Esophagus muscularis mucosa (tissue), 4 donors: Measurements from ENCODE around the gene GARIN5B. TPM values are rescaled to one million over a fixed set of nuclear protein-coding genes. Genes with fewer than 3 reads are reported as not detected.
"Not testable (repeated sequence)": the region's sequence is repeated elsewhere in the genome, so short reads cannot be mapped to it uniquely, and the experiment has no call there.

Experiments
- DNase-seq: peaks from one replicate; pipeline ENCODE4 v3.0.0-alpha.2; 2017; ENCODE audit errors: extremely low spot score
- H3K27ac ChIP-seq, 4 donors: fragments of 200-600 bp; sonication (generic); replicated peaks in 1 of 4; 1 replicate in 3 of 4; 2 replicates in 1 of 4; pipeline ENCODE4 v1.5.1; 2016 to 2019; ENCODE audit warnings: mild to moderate bottlenecking in 1 of 4
- H3K27me3 ChIP-seq, 4 donors: fragments of 200-600 bp; sonication (generic); one replicate each; pipeline versions ENCODE4 v1.5.1 to v1.6.0; 2016 to 2019
- H3K36me3 ChIP-seq, 4 donors: fragments of 200-600 bp; sonication (generic); one replicate each; pipeline ENCODE4 v1.5.1; 2016 to 2019
- H3K4me1 ChIP-seq, 4 donors: fragments of 200-600 bp; sonication (generic); one replicate each; pipeline ENCODE4 v1.5.1; 2016 to 2019
- H3K4me3 ChIP-seq, 4 donors: fragments of 200-600 bp; sonication (generic); 1 replicate in 2 of 4; 2 replicates in 2 of 4; pipeline ENCODE4 v1.5.1; 2016 to 2019; ENCODE audit warnings: mild to moderate bottlenecking in 4 of 4, moderate library complexity in 1 of 4
- H3K9me3 ChIP-seq, 4 donors: fragments of 200-600 bp; sonication (generic); 1 replicate in 3 of 4; 2 replicates in 1 of 4; pipeline ENCODE4 v1.5.1; 2016 to 2019
- CTCF ChIP-seq, 3 experiments: fragments of 200-600 bp in 2 of 3; fragments of 450-650 bp in 1 of 3; sonication (generic) in 2 of 3; IDR thresholded peaks; one replicate each; pipeline ENCODE4 v1.5.1; 2017 to 2019; ENCODE audit warnings: antibody characterized with exemption in 3 of 3, mild to moderate bottlenecking in 2 of 3, moderate library complexity in 1 of 3
- EP300 ChIP-seq: sonication (generic); formaldehyde crosslinking; IDR thresholded peaks from one replicate; pipeline ENCODE4 v1.6.1; 2017; ENCODE audit warnings: antibody characterized with exemption
- POLR2A ChIP-seq: fragments of 450-650 bp; IDR thresholded peaks from one replicate; pipeline ENCODE4 v1.6.1; 2017; ENCODE audit warnings: antibody characterized with exemption, moderate library complexity, mild to moderate bottlenecking, low read depth
- POLR2AphosphoS5 ChIP-seq, 2 donors: sonication (generic); formaldehyde crosslinking; IDR thresholded peaks; one replicate each; pipeline ENCODE4 v1.6.1; 2017; ENCODE audit warnings: antibody characterized with exemption in 2 of 2
- WGBS: methylation state at CpG from one replicate; pipeline ENCODE4 v1.1.5; 2018; 5-methylcytosine and 5-hydroxymethylcytosine counted together
- intact Hi-C: fragments of 100-400 bp; cut with DNase I; formaldehyde crosslinking; loops from one replicate; pipeline ENCODE4 v1.15.1; 2023
- total RNA-seq, 4 donors: library from RNA; depleted of rRNA; stranded (reverse); fragments of >200 nt; gene quantifications; one replicate each; pipeline versions ENCODE4 v1.1.0 to v1.2.1, GENCODE V29; 2016

GARIN5B gene
- total RNA-seq, 4 donors from 2014 or later: not detected

- H3K4me3 ChIP-seq: peak overlapping the region; percentile 76 to 91 (median 84)
- peak overlapping the region; percentile 91 to 97 (median 93) for H3K27ac ChIP-seq
- H3K9me3 ChIP-seq: no peaks in the 10 kb centered on the region
- WGBS: 7% methylated on average over 16 of the region's 44 CpGs
- intact Hi-C loops: loop anchor here (5.0 kb wide), 2 partner anchors 38 to 42 kb away; partner anchors contain the start of gene TMEM238
- H3K4me1 ChIP-seq: peaks cover 17 to 34% (median 29%) of the 10 kb centered on the region in 4 donors
- H3K27me3 ChIP-seq: peaks cover 0 to 6% (median 0%) of the 10 kb centered on the region in 4 donors
- DNase-seq: no peak
- H3K36me3 ChIP-seq: peaks cover 0 to 28% (median 22%) of the 10 kb centered on the region in 4 donors
- TF ChIP-seq POLR2AphosphoS5 (IDR thresholded peaks at IDR 0.05): peak in 1 of 2 donors; percentile 99
- TF ChIP-seq EP300: no peak
Measured at GRCh38 chr19:55339889-55340783, 22.9 kb downstream of the GARIN5B start.

- intact Hi-C loops: no loop called here
- peak; percentile 4 to 96 for TF ChIP-seq POLR2AphosphoS5 (IDR thresholded peaks at IDR 0.05)
- TF ChIP-seq POLR2A: peak; percentile 75
- TF ChIP-seq CTCF (IDR thresholded peaks at IDR 0.05): peak in 2 of 3 experiments; percentile 31 to 59
- no peak for TF ChIP-seq EP300
- no peaks in the 10 kb centered on the region for H3K9me3 ChIP-seq
- peaks cover 0 to 25% (median 22%) of the 10 kb centered on the region in 4 donors for H3K36me3 ChIP-seq
- peaks cover 17 to 34% (median 29%) of the 10 kb centered on the region in 4 donors for H3K4me1 ChIP-seq
- WGBS: under 1% methylated on average over 36 of the region's 63 CpGs
- peak within 1 kb of the TSS; percentile 91 to 97 (median 93) for H3K27ac ChIP-seq
- peak within 1 kb of the TSS; percentile 76 to 91 (median 84) for H3K4me3 ChIP-seq
- H3K27me3 ChIP-seq: peaks cover 0 to 11% (median 0%) of the 10 kb centered on the region in 4 donors
- peak; percentile 100 for DNase-seq
Measured at GRCh38 chr19:55339105-55339888, 23.8 kb downstream of the GARIN5B start, which contains the start of gene KMT5C. KMT5C (plus strand) TSS chr19:55339876; CDS start chr19:55341937, 2,061 bp downstream.

GRCh38 chr19:55336101-55336500 is 27.0 kb downstream of the GARIN5B start:
- Histone ChIP-seq H3K27ac (no peak overlapping the region), H3K27me3 (peaks cover 0 to 39% (median 0%) of the 10 kb centered on the region in 4 donors), H3K4me3 (no peak overlapping the region), H3K36me3 (no peaks in the 10 kb centered on the region), H3K4me1 (peaks cover 12 to 21% (median 20%) of the 10 kb centered on the region in 4 donors), H3K9me3 (no peaks in the 10 kb centered on the region)
- no peak for TF ChIP-seq POLR2A
- TF ChIP-seq EP300: no peak
- no peak for TF ChIP-seq POLR2AphosphoS5 (IDR thresholded peaks at IDR 0.05)
- TF ChIP-seq CTCF (IDR thresholded peaks at IDR 0.05): no peak
- no peak for DNase-seq
- intact Hi-C loops: no loop called here
- whole genome bisulfite sequencing: 74% methylated on average over 7 of the region's 7 CpGs

GRCh38 chr19:55333870-55334269 is 29.2 kb downstream of the GARIN5B start:
- Histone ChIP-seq H3K4me1 (peaks cover 3 to 8% (median 7%) of the 10 kb centered on the region in 4 donors), H3K36me3 (no peaks in the 10 kb centered on the region), H3K9me3 (no peaks in the 10 kb centered on the region), H3K27me3 (peaks cover 0 to 43% (median 0%) of the 10 kb centered on the region in 4 donors), H3K4me3 (no peak overlapping the region), H3K27ac (no peak overlapping the region)
- no peak for DNase-seq
- WGBS: 75% methylated on average over 11 of the region's 11 CpGs
- intact Hi-C loops: no loop called here
- no peak for TF ChIP-seq EP300
- TF ChIP-seq CTCF (IDR thresholded peaks at IDR 0.05): no peak

GRCh38 chr19:55329791-55330190 is 33.3 kb downstream of the GARIN5B start:
- H3K4me1 ChIP-seq, H3K9me3 ChIP-seq, H3K36me3 ChIP-seq, DNase-seq, intact Hi-C loops, H3K27ac ChIP-seq, H3K4me3 ChIP-seq: not testable (repeated sequence)
- H3K27me3 ChIP-seq: peaks cover 0 to 37% (median 0%) of the 10 kb centered on the region in 4 donors
- WGBS: 82% methylated on average over 6 of the region's 6 CpGs

GRCh38 chr19:55328774-55329318 is 34.2 kb downstream of the GARIN5B start:
- peaks cover 0 to 27% (median 0%) of the 10 kb centered on the region in 4 donors for H3K27me3 ChIP-seq
- H3K9me3 ChIP-seq, H3K4me3 ChIP-seq, intact Hi-C loops, DNase-seq, H3K36me3 ChIP-seq, H3K27ac ChIP-seq, H3K4me1 ChIP-seq: not testable (repeated sequence)
- WGBS: 86% methylated on average over 4 of the region's 4 CpGs
